B cell (primary cell): Measurements from ENCODE around the gene MCTP1. TPM values are rescaled to one million over a fixed set of nuclear protein-coding genes. Genes with fewer than 3 reads are reported as not detected.

Experiments used
- ATAC-seq: fragments of 200-7000 bp; cut with Tn5 transposase; one replicate; pipeline ENCODE4 v1.10.0; 2021; ENCODE audit warnings: low read depth, mild to moderate bottlenecking, moderate number of reproducible peaks, moderate library complexity
- CTCF ChIA-PET: fragments of 350-600 bp; sonication (Branson Sonifier 250); formaldehyde crosslinking; loops from one replicate; lab custom pipeline; 2021; ENCODE audit warnings: antibody characterized with exemption, inconsistent platforms; lab: Charles Lee
- POLR2A ChIA-PET: fragments of 350-600 bp; sonication (Branson Sonifier 250); formaldehyde crosslinking; loops from one replicate; lab custom pipeline; 2021; ENCODE audit warnings: antibody characterized with exemption; lab: Charles Lee
- DNase-seq: peaks from one replicate; pipeline ENCODE4 v3.0.0; 2013
- H2AFZ ChIP-seq: 2 replicates; pipeline ENCODE4 v1.6.1; 2012; ENCODE audit warnings: mild to moderate bottlenecking, low read depth, low read length; ENCODE audit not compliant: insufficient read depth, poor library complexity, severe bottlenecking
- H3K27ac ChIP-seq, 2 donors: 1 replicate in 1 of 2; 2 replicates in 1 of 2; pipeline ENCODE4 v1.5.1; 2012 to 2013; ENCODE audit warnings: low read length in 2 of 2, mild to moderate bottlenecking in 2 of 2, moderate library complexity in 1 of 2
- H3K27me3 ChIP-seq, 4 experiments: fragments of 200-600 bp in 1 of 4; sonication (generic) in 1 of 4; replicated peaks in 1 of 4; 1 replicate in 2 of 4; 2 replicates in 2 of 4; pipeline versions ENCODE4 v1.6.1 to v1.7.0; 2013 to 2016; ENCODE audit warnings: low read length in 3 of 4, mild to moderate bottlenecking in 2 of 4, mixed read lengths in 1 of 4, moderate library complexity in 1 of 4; ENCODE audit not compliant: insufficient read depth in 4 of 4, control insufficient read depth in 3 of 4; ENCODE audit errors: control extremely low read depth in 1 of 4
- H3K36me3 ChIP-seq, 2 experiments: replicated peaks in 1 of 2; 1 replicate in 1 of 2; 2 replicates in 1 of 2; pipeline versions ENCODE4 v1.6.1 to v1.7.1; 2013; ENCODE audit warnings: low read length in 1 of 2; ENCODE audit not compliant: insufficient read depth in 2 of 2, control insufficient read depth in 1 of 2; ENCODE audit errors: control extremely low read depth in 1 of 2, extremely low read depth in 1 of 2
- H3K4me1 ChIP-seq, 2 donors: fragments of 200-600 bp in 1 of 2; sonication (generic) in 1 of 2; 1 replicate in 1 of 2; 2 replicates in 1 of 2; pipeline versions ENCODE4 v1.5.1 to v1.6.1; 2013 to 2017; ENCODE audit warnings: low read length in 2 of 2; ENCODE audit not compliant: control insufficient read depth in 2 of 2, insufficient read depth in 2 of 2
- H3K4me2 ChIP-seq: replicated peaks from 2 replicates; pipeline ENCODE3; 2012; ENCODE audit warnings: mild to moderate bottlenecking, low read depth, low read length; ENCODE audit not compliant: poor library complexity, severe bottlenecking
- H3K4me3 ChIP-seq, 5 experiments: fragments of 200-600 bp in 1 of 5; sonication (generic) in 1 of 5; 1 replicate in 3 of 5; 2 replicates in 2 of 5; pipeline versions ENCODE4 v1.5.1 to v1.7.0; 2011 to 2016; ENCODE audit warnings: low read length in 4 of 5, mild to moderate bottlenecking in 4 of 5, low read depth in 2 of 5, control low read depth in 1 of 5, moderate library complexity in 1 of 5; ENCODE audit not compliant: insufficient read depth in 1 of 5; ENCODE audit errors: control extremely low read depth in 1 of 5, extremely low read depth in 1 of 5
- H3K79me2 ChIP-seq: fragments of 200-600 bp; sonication (generic); one replicate; pipeline ENCODE4 v1.6.0; 2016; ENCODE audit warnings: low read length; ENCODE audit not compliant: control insufficient read depth, insufficient read depth
- H3K9ac ChIP-seq: fragments of 200-600 bp; sonication (generic); 2 replicates; pipeline ENCODE4 v1.6.1; 2017; ENCODE audit warnings: mild to moderate bottlenecking, low read length, moderate library complexity
- H3K9me3 ChIP-seq, 3 donors: one replicate each; pipeline versions ENCODE4 v1.6.1 to v1.7.1; 2013; ENCODE audit warnings: low read length in 2 of 3; ENCODE audit not compliant: control insufficient read depth in 2 of 3, insufficient read depth in 1 of 3; ENCODE audit errors: control extremely low read depth in 1 of 3
- H4K20me1 ChIP-seq: 2 replicates; pipeline ENCODE4 v1.6.0; 2012; ENCODE audit warnings: mild to moderate bottlenecking, low read length; ENCODE audit not compliant: insufficient read depth, control insufficient read depth, poor library complexity, severe bottlenecking
- H3K27ac Mint-ChIP-seq: one replicate; pipeline ENCODE4 v1.8.0; 2021; ENCODE audit warnings: mixed read lengths
- H3K27me3 Mint-ChIP-seq: one replicate; pipeline ENCODE4 v1.8.0; 2021; ENCODE audit warnings: mixed read lengths
- H3K4me1 Mint-ChIP-seq: one replicate; pipeline ENCODE4 v1.8.0; 2021; ENCODE audit warnings: mixed read lengths
- H3K4me3 Mint-ChIP-seq: one replicate; pipeline ENCODE4 v1.8.0; 2021; ENCODE audit warnings: mixed read lengths
- H3K9me3 Mint-ChIP-seq: one replicate; pipeline ENCODE4 v1.8.0; 2022; ENCODE audit warnings: mixed read lengths; ENCODE audit not compliant: insufficient read depth
- EZH2 ChIP-seq: IDR thresholded peaks from 2 replicates; pipeline ENCODE4 v1.6.1; 2012; ENCODE audit warnings: borderline replicate concordance, low read depth, mild to moderate bottlenecking, moderate library complexity, low read length; ENCODE audit not compliant: insufficient read depth, poor library complexity, severe bottlenecking
- WGBS: methylation state at CpG from one replicate; pipeline ENCODE4 v1.1.5; 2013; ENCODE audit warnings: missing lambda C conversion rate; ENCODE audit not compliant: insufficient coverage; 5-methylcytosine and 5-hydroxymethylcytosine counted together
- intact Hi-C: fragments of 100-400 bp; cut with micrococcal nuclease; formaldehyde crosslinking; loops from one replicate; pipeline ENCODE4 v1.10.0; 2022
- polyA plus RNA-seq: library from polyadenylated mRNA; depleted of rRNA; stranded (reverse); fragments of >200 nt; gene quantifications from 2 replicates; pipeline ENCODE4 v1.2.3, GENCODE V29; 2012
- total RNA-seq, 2 donors: library from RNA; stranded (reverse); fragments of 120-200 nt in 1 of 2; gene quantifications; 1 replicate in 1 of 2; 2 replicates in 1 of 2; pipeline versions ENCODE4 v1.2.3 to v1.2.4, GENCODE V29; 2013 to 2022
- TF ChIP-seq, protein P1 (sequence below): fragments of 200-600 bp; IDR thresholded peaks from one replicate; pipeline ENCODE4 v1.8.0; 2022; ENCODE audit warnings: antibody characterized with exemption, mild to moderate bottlenecking

MCTP1 gene
- total and polyA plus RNA-seq, 2 donors (not counting 1 experiment from before 2014, with no cell fraction given): 0.42 to 2.5 TPM

DNA sequence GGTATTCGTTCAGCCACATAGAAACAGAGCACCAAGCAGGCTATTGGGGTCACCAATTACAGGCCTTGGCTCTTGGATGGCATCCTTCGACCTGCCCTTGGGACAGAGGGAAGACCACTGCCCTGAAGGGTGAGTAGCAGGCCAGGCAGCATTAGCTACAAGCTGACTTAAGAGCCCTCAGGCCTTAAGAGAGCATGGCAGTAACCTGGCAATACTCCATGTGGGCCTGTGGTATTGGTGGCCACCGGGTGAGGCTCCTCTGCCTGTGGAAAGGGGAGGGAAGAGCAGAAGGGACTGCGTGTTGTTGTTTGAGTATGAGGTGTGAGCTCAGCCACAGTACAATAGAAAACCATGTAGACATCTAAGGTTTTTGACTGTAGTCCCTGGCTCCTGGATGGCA, 170.6 kb downstream of the MCTP1 start:
- H3K4me3 ChIP-seq: no peak overlapping the region
- H3K27me3 ChIP-seq: no peaks in the 10 kb centered on the region
- CTCF ChIA-PET: no interaction called here
- Mint-ChIP-seq H3K4me1 (no peaks in the 10 kb centered on the region), H3K27me3 (no peaks in the 10 kb centered on the region), H3K27ac (no peak overlapping the region), H3K9me3 (peaks cover 3% of the 10 kb centered on the region), H3K4me3 (no peak overlapping the region)
- peaks cover 0 to 6% (median 0%) of the 10 kb centered on the region in 3 donors for H3K9me3 ChIP-seq
- no peak for TF ChIP-seq EZH2
- TF ChIP-seq, protein P1, sequence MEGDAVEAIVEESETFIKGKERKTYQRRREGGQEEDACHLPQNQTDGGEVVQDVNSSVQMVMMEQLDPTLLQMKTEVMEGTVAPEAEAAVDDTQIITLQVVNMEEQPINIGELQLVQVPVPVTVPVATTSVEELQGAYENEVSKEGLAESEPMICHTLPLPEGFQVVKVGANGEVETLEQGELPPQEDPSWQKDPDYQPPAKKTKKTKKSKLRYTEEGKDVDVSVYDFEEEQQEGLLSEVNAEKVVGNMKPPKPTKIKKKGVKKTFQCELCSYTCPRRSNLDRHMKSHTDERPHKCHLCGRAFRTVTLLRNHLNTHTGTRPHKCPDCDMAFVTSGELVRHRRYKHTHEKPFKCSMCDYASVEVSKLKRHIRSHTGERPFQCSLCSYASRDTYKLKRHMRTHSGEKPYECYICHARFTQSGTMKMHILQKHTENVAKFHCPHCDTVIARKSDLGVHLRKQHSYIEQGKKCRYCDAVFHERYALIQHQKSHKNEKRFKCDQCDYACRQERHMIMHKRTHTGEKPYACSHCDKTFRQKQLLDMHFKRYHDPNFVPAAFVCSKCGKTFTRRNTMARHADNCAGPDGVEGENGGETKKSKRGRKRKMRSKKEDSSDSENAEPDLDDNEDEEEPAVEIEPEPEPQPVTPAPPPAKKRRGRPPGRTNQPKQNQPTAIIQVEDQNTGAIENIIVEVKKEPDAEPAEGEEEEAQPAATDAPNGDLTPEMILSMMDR: no peak
- H3K4me2 ChIP-seq: no peak overlapping the region
- H4K20me1 ChIP-seq: no peaks in the 10 kb centered on the region
- no peaks in the 10 kb centered on the region for H3K79me2 ChIP-seq
- ATAC-seq (no peak), DNase-seq (no peak)
- intact Hi-C loops: no loop called here
- H3K36me3 ChIP-seq: no peaks in the 10 kb centered on the region
- 72% methylated on average over 4 of the region's 4 CpGs for WGBS
- no peaks in the 10 kb centered on the region for H3K4me1 ChIP-seq
- POLR2A ChIA-PET: no interaction called here
- H3K9ac ChIP-seq: no peak overlapping the region
- no peak overlapping the region for H3K27ac ChIP-seq
- no peak overlapping the region for H2AFZ ChIP-seq

- Histone ChIP-seq H3K36me3 (no peaks in the 10 kb centered on the region), H3K4me2 (no peak overlapping the region), H3K4me1 (no peaks in the 10 kb centered on the region), H4K20me1 (no peaks in the 10 kb centered on the region), H3K27me3 (no peaks in the 10 kb centered on the region), H3K27ac (no peak overlapping the region), H3K4me3 (no peak overlapping the region), H3K79me2 (no peaks in the 10 kb centered on the region), H3K9me3 (peaks cover 0 to 6% (median 0%) of the 10 kb centered on the region in 3 donors), H3K9ac (no peak overlapping the region), H2AFZ (no peak overlapping the region)
- POLR2A ChIA-PET: no interaction called here
- WGBS: 100% methylated on average over 1 of the region's 4 CpGs
- H3K9me3 Mint-ChIP-seq: peaks cover 3% of the 10 kb centered on the region
- ATAC-seq: no peak
- CTCF ChIA-PET: no interaction called here
- H3K27ac Mint-ChIP-seq: no peak overlapping the region
- no peak overlapping the region for H3K4me3 Mint-ChIP-seq
- intact Hi-C loops: no loop called here
- no peaks in the 10 kb centered on the region for H3K27me3 Mint-ChIP-seq
- no peak for TF ChIP-seq EZH2
- TF ChIP-seq, protein P1: no peak
- no peak for DNase-seq
- H3K4me1 Mint-ChIP-seq: no peaks in the 10 kb centered on the region
Observed at GRCh38 chr5:95113489-95113888, 171.4 kb downstream of the MCTP1 start.
